ENCODE results near the gene SUSD4.

DNA sequence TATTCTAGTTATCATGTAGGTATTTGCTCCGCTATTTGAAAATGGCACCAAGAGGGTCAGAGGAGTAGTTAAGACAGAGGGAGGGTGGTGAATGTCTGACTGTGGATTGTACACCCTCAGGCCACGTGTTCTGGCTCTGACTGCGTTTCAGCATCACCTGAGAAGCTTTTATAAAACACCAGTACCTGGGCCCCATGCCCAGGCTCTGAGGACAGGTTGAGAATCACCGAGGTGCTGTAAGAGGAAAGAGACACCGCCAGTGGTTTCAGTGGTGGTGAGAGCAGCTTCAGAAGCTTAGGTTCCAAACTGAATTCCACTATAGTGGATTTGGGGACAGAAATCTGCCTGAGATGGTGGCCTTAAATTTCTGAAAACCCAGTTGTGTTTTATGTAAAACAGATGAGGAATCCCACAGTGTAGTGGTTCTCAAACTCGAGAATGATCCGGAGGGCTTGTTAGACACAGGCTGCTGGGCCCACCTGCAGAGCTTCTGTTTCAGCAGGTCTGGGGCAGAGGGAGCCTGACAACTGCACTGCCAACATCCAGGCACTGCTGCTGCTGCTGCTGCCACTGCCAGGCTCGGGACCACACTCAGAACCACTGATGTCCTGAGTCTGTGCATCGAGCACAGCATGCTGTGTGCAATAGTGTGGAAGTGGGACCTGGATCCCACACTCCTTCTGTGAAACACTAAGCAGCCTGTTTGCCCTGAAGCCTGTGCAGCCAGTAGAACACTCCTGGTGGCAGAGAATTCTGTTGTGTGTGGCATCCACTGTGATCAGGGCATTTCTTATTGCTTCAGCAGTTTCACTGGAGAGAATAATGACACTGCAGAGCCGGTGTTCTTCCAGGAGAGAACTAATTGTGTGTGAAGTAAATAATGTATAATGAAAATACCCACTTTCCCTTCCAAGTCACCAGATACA lies 98.7 kb downstream of the SUSD4 start:
- TF ChIP-seq YY1 (IDR thresholded peaks at IDR 0.05; ENCODE audit: low read depth) = no peak
- TF ChIP-seq EP300 (IDR thresholded peaks at IDR 0.05; ENCODE audit: borderline replicate concordance) = no peak
- TF ChIP-seq, protein P1, sequence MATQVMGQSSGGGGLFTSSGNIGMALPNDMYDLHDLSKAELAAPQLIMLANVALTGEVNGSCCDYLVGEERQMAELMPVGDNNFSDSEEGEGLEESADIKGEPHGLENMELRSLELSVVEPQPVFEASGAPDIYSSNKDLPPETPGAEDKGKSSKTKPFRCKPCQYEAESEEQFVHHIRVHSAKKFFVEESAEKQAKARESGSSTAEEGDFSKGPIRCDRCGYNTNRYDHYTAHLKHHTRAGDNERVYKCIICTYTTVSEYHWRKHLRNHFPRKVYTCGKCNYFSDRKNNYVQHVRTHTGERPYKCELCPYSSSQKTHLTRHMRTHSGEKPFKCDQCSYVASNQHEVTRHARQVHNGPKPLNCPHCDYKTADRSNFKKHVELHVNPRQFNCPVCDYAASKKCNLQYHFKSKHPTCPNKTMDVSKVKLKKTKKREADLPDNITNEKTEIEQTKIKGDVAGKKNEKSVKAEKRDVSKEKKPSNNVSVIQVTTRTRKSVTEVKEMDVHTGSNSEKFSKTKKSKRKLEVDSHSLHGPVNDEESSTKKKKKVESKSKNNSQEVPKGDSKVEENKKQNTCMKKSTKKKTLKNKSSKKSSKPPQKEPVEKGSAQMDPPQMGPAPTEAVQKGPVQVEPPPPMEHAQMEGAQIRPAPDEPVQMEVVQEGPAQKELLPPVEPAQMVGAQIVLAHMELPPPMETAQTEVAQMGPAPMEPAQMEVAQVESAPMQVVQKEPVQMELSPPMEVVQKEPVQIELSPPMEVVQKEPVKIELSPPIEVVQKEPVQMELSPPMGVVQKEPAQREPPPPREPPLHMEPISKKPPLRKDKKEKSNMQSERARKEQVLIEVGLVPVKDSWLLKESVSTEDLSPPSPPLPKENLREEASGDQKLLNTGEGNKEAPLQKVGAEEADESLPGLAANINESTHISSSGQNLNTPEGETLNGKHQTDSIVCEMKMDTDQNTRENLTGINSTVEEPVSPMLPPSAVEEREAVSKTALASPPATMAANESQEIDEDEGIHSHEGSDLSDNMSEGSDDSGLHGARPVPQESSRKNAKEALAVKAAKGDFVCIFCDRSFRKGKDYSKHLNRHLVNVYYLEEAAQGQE (IDR thresholded peaks at IDR 0.05; ENCODE audit: low read depth) = no peak
- no peak for TF ChIP-seq RAD21 (IDR thresholded peaks at IDR 0.05; ENCODE audit: low read depth)
- TF ChIP-seq CREB1 (IDR thresholded peaks at IDR 0.05; ENCODE audit: low read depth) = no peak
- TF ChIP-seq EGR1 (IDR thresholded peaks at IDR 0.05) = no peak

Measured in Ishikawa (cell line).